Choroid plexus epithelial cell (primary cell): Measurements from ENCODE around the gene FXYD5.

Source experiments
- DNase-seq: peaks from one replicate; pipeline ENCODE4 v3.0.0-alpha.2; 2010; ENCODE audit warnings: low read depth
- H3K4me3 ChIP-seq: 2 replicates; pipeline ENCODE4 v1.5.1; 2011; ENCODE audit warnings: low read depth, mild to moderate bottlenecking, control low read depth, low read length, moderate library complexity
- TF ChIP-seq, protein P1 (sequence below): conservative IDR thresholded peaks from 2 replicates; pipeline ENCODE4 v1.5.1; 2011; ENCODE audit warnings: low read depth, mild to moderate bottlenecking, control low read depth, inconsistent platforms, low read length, moderate library complexity

Gene FXYD5

DNA sequence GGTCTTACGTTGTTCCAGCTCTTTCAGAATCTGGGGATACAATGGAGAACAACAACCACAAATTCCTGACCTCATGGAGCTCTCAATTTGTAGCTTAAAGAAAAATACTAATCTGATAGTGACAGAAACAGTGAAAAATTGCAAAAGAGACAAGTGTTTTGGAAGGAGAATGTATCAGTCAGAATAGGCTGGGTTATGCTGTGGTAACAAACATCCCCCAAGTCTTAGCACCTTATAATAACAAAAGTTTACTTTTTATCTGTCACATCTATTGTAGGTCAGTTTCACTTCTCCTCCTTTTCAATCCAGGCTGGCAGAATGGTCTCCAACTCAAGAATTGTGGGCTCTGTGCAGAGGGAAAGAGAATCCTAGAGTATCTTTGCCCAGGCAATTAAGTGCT is 64.5 kb downstream of the FXYD5 start:
- no peak for DNase-seq
- TF ChIP-seq, protein P1, sequence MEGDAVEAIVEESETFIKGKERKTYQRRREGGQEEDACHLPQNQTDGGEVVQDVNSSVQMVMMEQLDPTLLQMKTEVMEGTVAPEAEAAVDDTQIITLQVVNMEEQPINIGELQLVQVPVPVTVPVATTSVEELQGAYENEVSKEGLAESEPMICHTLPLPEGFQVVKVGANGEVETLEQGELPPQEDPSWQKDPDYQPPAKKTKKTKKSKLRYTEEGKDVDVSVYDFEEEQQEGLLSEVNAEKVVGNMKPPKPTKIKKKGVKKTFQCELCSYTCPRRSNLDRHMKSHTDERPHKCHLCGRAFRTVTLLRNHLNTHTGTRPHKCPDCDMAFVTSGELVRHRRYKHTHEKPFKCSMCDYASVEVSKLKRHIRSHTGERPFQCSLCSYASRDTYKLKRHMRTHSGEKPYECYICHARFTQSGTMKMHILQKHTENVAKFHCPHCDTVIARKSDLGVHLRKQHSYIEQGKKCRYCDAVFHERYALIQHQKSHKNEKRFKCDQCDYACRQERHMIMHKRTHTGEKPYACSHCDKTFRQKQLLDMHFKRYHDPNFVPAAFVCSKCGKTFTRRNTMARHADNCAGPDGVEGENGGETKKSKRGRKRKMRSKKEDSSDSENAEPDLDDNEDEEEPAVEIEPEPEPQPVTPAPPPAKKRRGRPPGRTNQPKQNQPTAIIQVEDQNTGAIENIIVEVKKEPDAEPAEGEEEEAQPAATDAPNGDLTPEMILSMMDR: no peak
- H3K4me3 ChIP-seq: no peak overlapping the region
